ENCODE measurements around the gene EXOC2.

GRCh38 chr6:731924-732323, 39.0 kb upstream of the EXOC2 start:
- TF ChIP-seq CTCF (IDR thresholded peaks at IDR 0.05; ENCODE audit: low read depth, low read length) (no peak), POLR2A (IDR thresholded peaks at IDR 0.05; ENCODE audit: extremely low read depth, insufficient read length) (no peak)
